OCI-LY3 (cell line): Measurements from ENCODE around the gene ZKSCAN2.
A peak's percentile ranks its signal among the peaks of the same experiment; 100 is the strongest.

Source experiments
- H2AFZ ChIP-seq: fragments of 200-600, 300-600 bp; shearing (Covaris generic); 2 replicates; pipeline ENCODE4 v1.6.0; 2014; ENCODE audit warnings: antibody characterized with exemption, low read depth, low read length
- H3K27ac ChIP-seq: fragments of 200-600, 300-600 bp; sonication (generic); 2 replicates; pipeline ENCODE4 v1.5.1; 2014; ENCODE audit warnings: mild to moderate bottlenecking, low read length, moderate library complexity, mixed read lengths
- H3K27me3 ChIP-seq: fragments of 200-600, 300-600 bp; sonication (generic); 2 replicates; pipeline ENCODE4 v1.6.1; 2014; ENCODE audit warnings: low read depth, low read length, mixed read lengths
- H3K36me3 ChIP-seq: fragments of 200-600, 300-600 bp; sonication (generic); replicated peaks from 2 replicates; pipeline ENCODE3; 2014; ENCODE audit warnings: low read depth, low read length, mixed read lengths
- H3K4me1 ChIP-seq: fragments of 300-600, 200-600 bp; sonication (generic); 2 replicates; pipeline ENCODE4 v1.6.1; 2014; ENCODE audit warnings: low read length, mixed read lengths
- H3K4me2 ChIP-seq: fragments of 200-600, 300-600 bp; sonication (generic); 2 replicates; pipeline ENCODE4 v1.6.1; 2014; ENCODE audit warnings: low read length, mixed read lengths
- H3K4me3 ChIP-seq: fragments of 300-600, 200-600 bp; sonication (generic); 2 replicates; pipeline ENCODE4 v1.5.1; 2014; ENCODE audit warnings: antibody characterized with exemption, mild to moderate bottlenecking, low read length, moderate library complexity
- H3K79me2 ChIP-seq: fragments of 300-600, 200-600 bp; shearing (Covaris generic); 2 replicates; pipeline ENCODE4 v1.6.1; 2014; ENCODE audit warnings: mild to moderate bottlenecking, low read length, mixed read lengths
- H3K9ac ChIP-seq: fragments of 300-600, 200-600 bp; shearing (Covaris generic); 2 replicates; pipeline ENCODE4 v1.6.0; 2014; ENCODE audit warnings: mild to moderate bottlenecking, low read length, moderate library complexity
- H3K9me3 ChIP-seq: fragments of 200-600, 300-600 bp; shearing (Covaris generic); 2 replicates; pipeline ENCODE4 v1.6.1; 2014; ENCODE audit warnings: low read length, mixed read lengths; ENCODE audit not compliant: insufficient read depth
- H4K20me1 ChIP-seq: fragments of 200-600, 300-600 bp; sonication (generic); 2 replicates; pipeline ENCODE4 v1.6.1; 2016; ENCODE audit warnings: low read length, mixed read lengths; ENCODE audit not compliant: insufficient read depth
- EZH2phosphoT487 ChIP-seq: fragments of 200-600 bp; shearing (Covaris generic); IDR thresholded peaks from 2 replicates; pipeline ENCODE4 v1.6.1; 2018; ENCODE audit warnings: antibody characterized with exemption, mixed run types, low read depth
- TF ChIP-seq, protein P1 (sequence below): fragments of 200-600, 300-600 bp; sonication (generic); IDR thresholded peaks from 2 replicates; pipeline ENCODE4 v1.5.1; 2014; ENCODE audit warnings: antibody characterized with exemption, low read length, low read depth

ZKSCAN2 gene

DNA sequence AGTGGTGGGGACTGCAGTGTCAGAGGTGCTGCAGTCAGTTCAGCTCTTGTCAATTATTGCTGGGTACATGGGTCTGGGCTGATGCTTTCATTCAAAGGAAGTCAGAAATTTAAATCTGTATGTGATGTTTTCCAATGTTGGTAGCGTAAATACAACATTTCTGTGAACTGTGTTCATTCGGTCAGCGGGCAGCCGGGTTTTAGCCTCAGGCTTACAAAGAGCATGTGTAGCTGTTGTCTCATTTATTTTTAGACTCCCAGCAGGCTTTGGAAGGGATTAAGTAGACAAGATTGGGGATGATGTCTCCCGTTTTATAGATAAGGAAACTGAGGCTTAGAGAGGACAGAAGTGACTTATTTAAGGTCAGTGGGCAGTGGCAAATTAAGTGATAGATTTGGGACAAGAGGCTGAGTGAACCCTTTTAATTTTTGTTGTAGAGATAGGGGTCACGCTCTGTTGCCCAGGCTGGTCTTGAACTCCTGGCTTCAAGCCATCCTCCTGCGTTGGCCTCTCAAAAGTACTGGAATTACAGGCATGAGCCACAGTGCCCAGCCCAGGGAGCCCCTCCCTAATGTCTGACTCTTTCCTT is 32.8 kb downstream of the ZKSCAN2 start:
- H3K4me2 ChIP-seq = peak overlapping the region; percentile 69
- H4K20me1 ChIP-seq = no peaks in the 10 kb centered on the region
- H3K27ac ChIP-seq = no peak overlapping the region
- H3K36me3 ChIP-seq = no peaks in the 10 kb centered on the region
- H3K79me2 ChIP-seq = no peaks in the 10 kb centered on the region
- no peaks in the 10 kb centered on the region for H3K27me3 ChIP-seq
- H3K9me3 ChIP-seq = no peaks in the 10 kb centered on the region
- H3K4me3 ChIP-seq = peak overlapping the region; percentile 57
- H2AFZ ChIP-seq = peak overlapping the region; percentile 74; the same call in 1 of the 2 replicates
- peak overlapping the region; percentile 35; the same call in 1 of the 2 replicates for H3K9ac ChIP-seq
- peaks cover 5% of the 10 kb centered on the region for H3K4me1 ChIP-seq
- TF ChIP-seq, protein P1, sequence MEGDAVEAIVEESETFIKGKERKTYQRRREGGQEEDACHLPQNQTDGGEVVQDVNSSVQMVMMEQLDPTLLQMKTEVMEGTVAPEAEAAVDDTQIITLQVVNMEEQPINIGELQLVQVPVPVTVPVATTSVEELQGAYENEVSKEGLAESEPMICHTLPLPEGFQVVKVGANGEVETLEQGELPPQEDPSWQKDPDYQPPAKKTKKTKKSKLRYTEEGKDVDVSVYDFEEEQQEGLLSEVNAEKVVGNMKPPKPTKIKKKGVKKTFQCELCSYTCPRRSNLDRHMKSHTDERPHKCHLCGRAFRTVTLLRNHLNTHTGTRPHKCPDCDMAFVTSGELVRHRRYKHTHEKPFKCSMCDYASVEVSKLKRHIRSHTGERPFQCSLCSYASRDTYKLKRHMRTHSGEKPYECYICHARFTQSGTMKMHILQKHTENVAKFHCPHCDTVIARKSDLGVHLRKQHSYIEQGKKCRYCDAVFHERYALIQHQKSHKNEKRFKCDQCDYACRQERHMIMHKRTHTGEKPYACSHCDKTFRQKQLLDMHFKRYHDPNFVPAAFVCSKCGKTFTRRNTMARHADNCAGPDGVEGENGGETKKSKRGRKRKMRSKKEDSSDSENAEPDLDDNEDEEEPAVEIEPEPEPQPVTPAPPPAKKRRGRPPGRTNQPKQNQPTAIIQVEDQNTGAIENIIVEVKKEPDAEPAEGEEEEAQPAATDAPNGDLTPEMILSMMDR = no peak
- no peak for TF ChIP-seq EZH2phosphoT487

DNA sequence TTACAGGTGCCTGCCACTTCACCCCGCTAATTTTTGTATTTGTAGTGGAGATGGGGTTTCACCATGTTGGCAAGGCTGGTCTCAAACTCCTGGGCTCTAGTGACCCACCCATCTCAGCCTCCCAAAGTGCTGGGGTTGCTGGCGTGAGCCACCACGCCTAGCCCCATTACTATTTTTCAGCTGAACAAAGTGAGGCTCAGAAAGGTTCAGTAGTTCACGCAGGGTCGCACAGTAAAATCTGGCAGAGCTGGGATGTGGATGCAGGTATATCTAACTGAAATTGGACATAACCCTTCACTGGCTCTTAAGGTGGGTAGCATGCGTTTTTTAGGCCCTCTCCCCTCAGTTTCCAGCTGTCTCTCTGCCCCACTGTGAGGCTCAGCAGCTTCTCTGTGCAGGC is 33.7 kb downstream of the ZKSCAN2 start:
- H3K36me3 ChIP-seq = no peaks in the 10 kb centered on the region
- H2AFZ ChIP-seq = no peak overlapping the region
- TF ChIP-seq, protein P1 = no peak
- no peak overlapping the region for H3K4me2 ChIP-seq
- no peaks in the 10 kb centered on the region for H3K9me3 ChIP-seq
- no peak overlapping the region for H3K9ac ChIP-seq
- no peak overlapping the region for H3K27ac ChIP-seq
- H3K4me3 ChIP-seq = no peak overlapping the region
- H3K27me3 ChIP-seq = no peaks in the 10 kb centered on the region
- no peaks in the 10 kb centered on the region for H3K79me2 ChIP-seq
- no peaks in the 10 kb centered on the region for H4K20me1 ChIP-seq
- H3K4me1 ChIP-seq = peaks cover 5% of the 10 kb centered on the region

DNA sequence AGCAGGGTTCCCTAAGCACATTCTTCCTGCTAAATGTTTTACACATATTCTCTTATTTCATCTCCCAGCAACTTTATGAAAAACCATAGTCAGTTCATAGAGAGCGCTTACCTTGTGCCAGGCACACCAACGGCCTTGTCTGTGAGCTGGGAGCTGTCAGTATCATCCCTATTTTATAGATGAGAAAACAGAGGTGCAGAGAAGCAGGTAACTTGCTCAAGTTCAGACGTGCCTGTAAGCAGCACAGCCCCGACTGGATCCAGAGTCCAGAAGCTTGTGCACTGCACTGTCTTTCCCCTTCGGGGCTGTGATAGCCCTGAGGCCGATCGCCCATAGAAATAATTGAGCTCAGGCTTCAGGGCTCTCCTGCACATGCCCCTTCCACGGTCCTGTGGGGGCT is 34.7 kb downstream of the ZKSCAN2 start:
- TF ChIP-seq, protein P1 = no peak
- TF ChIP-seq EZH2phosphoT487 = no peak

DNA sequence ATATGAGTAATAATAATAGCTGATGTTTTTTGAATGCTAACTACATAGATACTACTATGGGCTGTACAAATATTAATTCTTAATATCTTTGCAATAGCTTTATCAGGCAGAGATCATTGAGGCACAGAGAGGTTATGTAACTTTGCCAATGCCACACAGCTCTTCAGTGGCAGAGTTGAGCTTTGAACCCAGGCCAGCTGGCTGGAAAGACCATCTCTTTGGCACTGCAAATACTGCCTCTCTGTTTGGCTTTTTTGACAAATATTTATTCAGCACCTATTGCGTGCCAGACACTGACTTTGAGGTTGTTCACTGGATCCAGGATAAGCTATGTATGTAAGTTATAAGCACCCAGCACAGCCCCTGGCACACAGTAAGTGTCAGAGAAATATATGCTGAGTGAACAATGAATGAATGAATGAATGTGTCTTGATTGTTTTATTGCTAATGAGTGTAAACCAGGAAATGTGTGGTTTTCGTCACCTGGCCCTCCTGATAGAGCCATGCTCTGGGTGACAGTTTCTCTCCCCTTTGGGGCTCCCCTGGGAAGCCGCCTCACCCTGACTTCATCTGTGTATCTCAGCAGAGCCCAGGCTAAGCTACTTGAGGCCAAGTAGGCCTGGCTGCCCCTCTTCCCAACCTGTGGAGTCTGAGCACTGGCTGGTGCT is 38.4 kb downstream of the ZKSCAN2 start:
- Histone ChIP-seq H3K27me3 (peaks cover 9% of the 10 kb centered on the region; the same call in 1 of the 2 replicates), H3K4me3 (no peak overlapping the region), H3K4me2 (no peak overlapping the region), H3K79me2 (no peaks in the 10 kb centered on the region), H3K9ac (no peak overlapping the region), H3K4me1 (no peaks in the 10 kb centered on the region), H3K27ac (no peak overlapping the region), H3K36me3 (no peaks in the 10 kb centered on the region), H2AFZ (no peak overlapping the region), H3K9me3 (no peaks in the 10 kb centered on the region), H4K20me1 (no peaks in the 10 kb centered on the region)
- TF ChIP-seq, protein P1 = no peak
- TF ChIP-seq EZH2phosphoT487 = no peak

More for the DNA sequence above, 34.7 kb downstream of the ZKSCAN2 start:
- H3K9me3 ChIP-seq = no peaks in the 10 kb centered on the region
- H3K79me2 ChIP-seq = no peaks in the 10 kb centered on the region
- no peak overlapping the region for H3K4me2 ChIP-seq
- H3K4me1 ChIP-seq = peaks cover 5% of the 10 kb centered on the region
- no peak overlapping the region for H3K4me3 ChIP-seq
- H4K20me1 ChIP-seq = no peaks in the 10 kb centered on the region
- no peak overlapping the region for H3K9ac ChIP-seq
- no peaks in the 10 kb centered on the region for H3K27me3 ChIP-seq
- H3K27ac ChIP-seq = no peak overlapping the region
- H3K36me3 ChIP-seq = no peaks in the 10 kb centered on the region
- no peak overlapping the region for H2AFZ ChIP-seq
